K562 (cell line): ENCODE data around the gene SERTAD2.

ENCODE experiments used
- EZH2 ChIP-seq: IDR thresholded peaks from 2 replicates; pipeline ENCODE4 v1.6.1; 2012; ENCODE audit warnings: low read depth, mild to moderate bottlenecking, inconsistent platforms, low read length, borderline replicate concordance
- FOS ChIP-seq: IDR thresholded peaks from 3 replicates; pipeline ENCODE4 v1.6.1; 2011; ENCODE audit not compliant: insufficient read length; ENCODE audit errors: extremely low read depth
- FOXJ3 ChIP-seq: sonication (generic); formaldehyde crosslinking; IDR thresholded peaks from 2 replicates; pipeline ENCODE4 v1.4.0; 2020; ENCODE audit warnings: mild to moderate bottlenecking, missing genetic modification reagents
- MYNN ChIP-seq, 2 experiments: sonication (generic); formaldehyde crosslinking in 1 of 2; IDR thresholded peaks; 2 replicates each; pipeline versions ENCODE4 v1.5.0 to v1.6.1; 2016 to 2020; ENCODE audit warnings: antibody characterized with exemption in 1 of 2, missing genetic modification reagents in 1 of 2
- NR0B1 ChIP-seq: fragments of 450-650 bp; IDR thresholded peaks from one replicate; pipeline ENCODE4 v1.6.1; 2018; ENCODE audit warnings: mild to moderate bottlenecking, moderate library complexity; ENCODE audit not compliant: partially characterized antibody
- POLR3A ChIP-seq: IDR thresholded peaks from 2 replicates; pipeline ENCODE4 v1.6.1; 2011; ENCODE audit warnings: borderline replicate concordance, mild to moderate bottlenecking, moderate library complexity; ENCODE audit not compliant: insufficient read length, insufficient read depth; ENCODE audit errors: extremely low read depth
- PTBP1 ChIP-seq: fragments of 200-400 bp; formaldehyde crosslinking; IDR thresholded peaks from 2 replicates; pipeline ENCODE4 v1.6.1; 2017; ENCODE audit warnings: low read depth, low read length
- RBBP5 ChIP-seq: fragments of 200-600 bp; sonication (generic); IDR thresholded peaks from 2 replicates; pipeline ENCODE4 v1.6.1; 2012; ENCODE audit warnings: borderline replicate concordance, mild to moderate bottlenecking, low read length, control low read depth, inconsistent platforms; ENCODE audit not compliant: insufficient read depth, poor library complexity, severe bottlenecking
- SMAD1 ChIP-seq: fragments of 150-350 bp; IDR thresholded peaks from 2 replicates; pipeline ENCODE4 v1.6.1; 2014; ENCODE audit warnings: low read length, low read depth; ENCODE audit not compliant: partially characterized antibody
- ZBTB33 ChIP-seq: sonication (generic); formaldehyde crosslinking; IDR thresholded peaks from 2 replicates; pipeline ENCODE4 v1.8.1; 2023; ENCODE audit warnings: mild to moderate bottlenecking, missing genetic modification reagents
- ZNF280B ChIP-seq: fragments of 250-450 bp; sonication (Bioruptor Pico); IDR thresholded peaks from 2 replicates; pipeline ENCODE4 v1.5.1; 2021; ENCODE audit warnings: mild to moderate bottlenecking

GRCh38 chr2:64617631-64618151 lies 36.0 kb downstream of the SERTAD2 start:
- TF ChIP-seq PTBP1 (no peak), NR0B1 (no peak), SMAD1 (no peak), MYNN (IDR thresholded peaks at IDR 0.05) (no peak), MYNN (CRISPR knock-in tag; IDR thresholded peaks at IDR 0.05) (no peak), ZBTB33 (CRISPR knock-in tag) (no peak), RBBP5 (no peak), FOS (no peak), ZNF280B (CRISPR knock-in tag) (no peak), EZH2 (no peak), POLR3A (no peak), FOXJ3 (no peak)
